HEK293 (cell line): Measurements from ENCODE around the gene SREBF1.

Experiments used
- BCL11A ChIP-seq: fragments of 450-650 bp; formaldehyde crosslinking; IDR thresholded peaks from 2 replicates; pipeline ENCODE4 v1.5.1; 2016; ENCODE audit warnings: low read depth, missing biosample characterization, missing genetic modification characterization
- GLI2 ChIP-seq: fragments of 450-650 bp; formaldehyde crosslinking; IDR thresholded peaks from 2 replicates; pipeline ENCODE4; 2017; ENCODE audit warnings: missing biosample characterization, missing genetic modification characterization, low read depth, borderline replicate concordance
- KLF17 ChIP-seq: fragments of 450-650 bp; formaldehyde crosslinking; IDR thresholded peaks from 2 replicates; pipeline ENCODE4 v1.5.1; 2016; ENCODE audit warnings: missing biosample characterization, missing genetic modification characterization
- SP3 ChIP-seq: fragments of 450-650 bp; formaldehyde crosslinking; IDR thresholded peaks from 2 replicates; pipeline ENCODE4 v1.5.1; 2016; ENCODE audit warnings: missing biosample characterization, missing genetic modification characterization
- ZBTB17 ChIP-seq: fragments of 450-650 bp; formaldehyde crosslinking; IDR thresholded peaks from 2 replicates; pipeline ENCODE4 v1.5.1; 2016; ENCODE audit warnings: missing biosample characterization, missing genetic modification characterization
- ZBTB44 ChIP-seq: fragments of 450-650 bp; IDR thresholded peaks from 2 replicates; pipeline ENCODE4 v1.5.1; 2018; ENCODE audit warnings: missing biosample characterization, mild to moderate bottlenecking, missing genetic modification characterization
- ZBTB6 ChIP-seq: fragments of 450-650 bp; formaldehyde crosslinking; IDR thresholded peaks from 2 replicates; pipeline ENCODE4 v1.5.1; 2017; ENCODE audit warnings: missing biosample characterization, missing genetic modification characterization
- ZEB2 ChIP-seq: fragments of 450-650 bp; formaldehyde crosslinking; IDR thresholded peaks from 2 replicates; pipeline ENCODE4 v1.5.1; 2016; ENCODE audit warnings: missing biosample characterization, missing genetic modification characterization
- ZNF121 ChIP-seq: fragments of 450-650 bp; formaldehyde crosslinking; IDR thresholded peaks from 2 replicates; pipeline ENCODE4 v1.5.1; 2016; ENCODE audit warnings: missing biosample characterization, missing genetic modification characterization
- ZNF16 ChIP-seq: fragments of 450-650 bp; formaldehyde crosslinking; IDR thresholded peaks from 2 replicates; pipeline ENCODE4 v1.5.1; 2016; ENCODE audit warnings: low read depth, missing biosample characterization, missing genetic modification characterization
- ZNF239 ChIP-seq: fragments of 450-650 bp; formaldehyde crosslinking; IDR thresholded peaks from 2 replicates; pipeline ENCODE4 v1.5.1; 2016; ENCODE audit warnings: missing biosample characterization, missing genetic modification characterization
- ZNF248 ChIP-seq: fragments of 450-650 bp; formaldehyde crosslinking; IDR thresholded peaks from 2 replicates; pipeline ENCODE4 v1.5.1; 2017; ENCODE audit warnings: missing biosample characterization, missing genetic modification characterization
- ZNF341 ChIP-seq: fragments of 450-650 bp; formaldehyde crosslinking; IDR thresholded peaks from 2 replicates; pipeline ENCODE4; 2016; ENCODE audit warnings: low read depth, missing biosample characterization, missing genetic modification characterization
- ZNF354C ChIP-seq: fragments of 450-650 bp; formaldehyde crosslinking; IDR thresholded peaks from 2 replicates; pipeline ENCODE4 v1.5.1; 2016; ENCODE audit warnings: missing biosample characterization, missing genetic modification characterization, low read depth, borderline replicate concordance
- ZNF404 ChIP-seq: fragments of 450-650 bp; formaldehyde crosslinking; IDR thresholded peaks from 2 replicates; pipeline ENCODE4 v1.5.1; 2017; ENCODE audit warnings: missing biosample characterization, missing genetic modification characterization
- ZNF423 ChIP-seq: fragments of 450-650 bp; formaldehyde crosslinking; IDR thresholded peaks from 2 replicates; pipeline ENCODE4 v1.5.1; 2016; ENCODE audit warnings: missing biosample characterization, missing genetic modification characterization
- ZNF426 ChIP-seq: fragments of 450-650 bp; formaldehyde crosslinking; IDR thresholded peaks from 2 replicates; pipeline ENCODE4 v1.5.1; 2017; ENCODE audit warnings: missing biosample characterization, missing genetic modification characterization, mild to moderate bottlenecking, inconsistent platforms, moderate library complexity
- ZNF433 ChIP-seq: fragments of 450-650 bp; formaldehyde crosslinking; IDR thresholded peaks from 2 replicates; pipeline ENCODE4 v1.5.1; 2016; ENCODE audit warnings: missing biosample characterization, missing genetic modification characterization, low read depth
- ZNF518A ChIP-seq: fragments of 450-650 bp; formaldehyde crosslinking; conservative IDR thresholded peaks from 2 replicates; pipeline ENCODE4 v1.5.1; 2016; ENCODE audit warnings: low read depth, missing biosample characterization, missing genetic modification characterization
- ZNF585B ChIP-seq: fragments of 450-650 bp; formaldehyde crosslinking; IDR thresholded peaks from 2 replicates; pipeline ENCODE4 v1.5.1; 2016; ENCODE audit warnings: missing biosample characterization, missing genetic modification characterization
- ZNF664 ChIP-seq: fragments of 450-650 bp; formaldehyde crosslinking; IDR thresholded peaks from 2 replicates; pipeline ENCODE4 v1.5.1; 2016; ENCODE audit warnings: missing biosample characterization, missing genetic modification characterization
- ZNF704 ChIP-seq: fragments of 450-650 bp; formaldehyde crosslinking; IDR thresholded peaks from 2 replicates; pipeline ENCODE4 v1.5.1; 2016; ENCODE audit warnings: missing biosample characterization, missing genetic modification characterization
- ZNF777 ChIP-seq: fragments of 450-650 bp; formaldehyde crosslinking; IDR thresholded peaks from 2 replicates; pipeline ENCODE4 v1.5.1; 2017; ENCODE audit warnings: missing biosample characterization, missing genetic modification characterization, borderline replicate concordance
- ZNF830 ChIP-seq: fragments of 450-650 bp; IDR thresholded peaks from 2 replicates; pipeline ENCODE4 v1.5.0; 2018; ENCODE audit warnings: missing biosample characterization, missing genetic modification characterization, low read depth, mild to moderate bottlenecking, moderate library complexity
- TF ChIP-seq, protein P1 (sequence below): fragments of 450-650 bp; formaldehyde crosslinking; IDR thresholded peaks from 2 replicates; pipeline ENCODE4 v1.5.1; 2016; ENCODE audit warnings: missing biosample characterization, missing genetic modification characterization
- TF ChIP-seq, protein P2 (sequence below): fragments of 450-650 bp; formaldehyde crosslinking; IDR thresholded peaks from 2 replicates; pipeline ENCODE4 v1.5.1; 2016; ENCODE audit warnings: missing biosample characterization, missing genetic modification characterization

SREBF1 gene

GRCh38 chr17:17780922-17781590 is 55.7 kb downstream of the SREBF1 start (continued):
- TF ChIP-seq ZNF404 (tag by site-specific recombination) (no peak), ZNF426 (tag by site-specific recombination) (no peak), ZBTB6 (no peak), ZNF423 (peak; percentile 91), ZNF518A (no peak), ZNF121 (tag by site-specific recombination) (no peak), ZBTB44 (no peak), ZNF704 (tag by site-specific recombination) (no peak), ZNF433 (no peak), ZNF248 (tag by site-specific recombination) (no peak), ZNF830 (no peak), ZNF341 (peak; percentile 86), BCL11A (tag by site-specific recombination) (0 out of 2 replicates have a peak, but pooled peaks have one; percentile 19), ZNF239 (tag by site-specific recombination) (no peak), ZNF354C (tag by site-specific recombination) (no peak), GLI2 (tag by site-specific recombination) (no peak), SP3 (tag by site-specific recombination) (peak; percentile 23; the same call in 1 of the 2 replicates), ZBTB17 (tag by site-specific recombination) (peak; percentile 95), ZEB2 (tag by site-specific recombination) (0 out of 2 replicates have a peak, but pooled peaks have one; percentile 14), ZNF777 (tag by site-specific recombination) (no peak), ZNF16 (tag by site-specific recombination) (no peak), ZNF585B (tag by site-specific recombination) (no peak), ZNF664 (tag by site-specific recombination) (no peak), KLF17 (tag by site-specific recombination) (no peak)
- TF ChIP-seq, protein P1, sequence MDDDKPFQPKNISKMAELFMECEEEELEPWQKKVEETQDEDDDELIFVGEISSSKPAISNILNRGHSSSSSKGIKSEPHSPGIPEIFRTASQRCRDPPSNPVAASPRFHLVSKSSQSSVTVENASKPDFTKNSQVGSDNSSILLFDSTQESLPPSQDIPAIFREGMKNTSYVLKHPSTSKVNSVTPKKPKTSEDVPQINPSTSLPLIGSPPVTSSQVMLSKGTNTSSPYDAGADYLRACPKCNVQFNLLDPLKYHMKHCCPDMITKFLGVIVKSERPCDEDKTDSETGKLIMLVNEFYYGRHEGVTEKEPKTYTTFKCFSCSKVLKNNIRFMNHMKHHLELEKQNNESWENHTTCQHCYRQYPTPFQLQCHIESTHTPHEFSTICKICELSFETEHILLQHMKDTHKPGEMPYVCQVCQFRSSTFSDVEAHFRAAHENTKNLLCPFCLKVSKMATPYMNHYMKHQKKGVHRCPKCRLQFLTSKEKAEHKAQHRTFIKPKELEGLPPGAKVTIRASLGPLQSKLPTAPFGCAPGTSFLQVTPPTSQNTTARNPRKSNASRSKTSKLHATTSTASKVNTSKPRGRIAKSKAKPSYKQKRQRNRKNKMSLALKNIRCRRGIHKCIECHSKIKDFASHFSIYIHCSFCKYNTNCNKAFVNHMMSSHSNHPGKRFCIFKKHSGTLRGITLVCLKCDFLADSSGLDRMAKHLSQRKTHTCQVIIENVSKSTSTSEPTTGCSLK (tag by site-specific recombination) = no peak
- TF ChIP-seq, protein P2, sequence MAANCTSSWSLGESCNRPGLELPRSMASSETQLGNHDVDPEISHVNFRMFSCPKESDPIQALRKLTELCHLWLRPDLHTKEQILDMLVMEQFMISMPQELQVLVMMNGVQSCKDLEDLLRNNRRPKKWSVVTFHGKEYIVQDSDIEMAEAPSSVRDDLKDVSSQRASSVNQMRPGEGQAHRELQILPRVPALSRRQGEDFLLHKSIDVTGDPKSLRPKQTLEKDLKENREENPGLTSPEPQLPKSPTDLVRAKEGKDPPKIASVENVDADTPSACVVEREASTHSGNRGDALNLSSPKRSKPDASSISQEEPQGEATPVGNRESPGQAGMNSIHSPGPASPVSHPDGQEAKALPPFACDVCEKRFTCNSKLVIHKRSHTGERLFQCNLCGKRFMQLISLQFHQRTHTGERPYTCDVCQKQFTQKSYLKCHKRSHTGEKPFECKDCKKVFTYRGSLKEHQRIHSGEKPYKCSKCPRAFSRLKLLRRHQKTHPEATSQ (tag by site-specific recombination) = no peak
